Prostate gland (tissue), 2 donors: Measurements from ENCODE around the gene STARD3NL. TPM values are rescaled to one million over a fixed set of nuclear protein-coding genes. Genes with fewer than 3 reads are reported as not detected.

ENCODE experiments used
- DNase-seq: peaks from one replicate; pipeline ENCODE4 v3.0.0-alpha.2; 2019; ENCODE audit warnings: low spot score
- H3K27ac ChIP-seq, 2 donors: fragments of 200-600 bp; sonication (generic); 2 replicates each; pipeline ENCODE4 v1.5.1; 2017 to 2019
- H3K27me3 ChIP-seq: fragments of 200-600 bp; sonication (generic); replicated peaks from 2 replicates; pipeline ENCODE4 v1.5.1; 2019; ENCODE audit not compliant: insufficient read depth
- H3K36me3 ChIP-seq, 2 donors: fragments of 200-600 bp; sonication (generic); 1 replicate in 1 of 2; 2 replicates in 1 of 2; pipeline versions ENCODE4 v1.5.1 to v1.8.1; 2017 to 2019
- H3K4me1 ChIP-seq: fragments of 200-600 bp; sonication (generic); replicated peaks from 2 replicates; pipeline ENCODE4 v1.5.1; 2019
- H3K4me3 ChIP-seq, 2 donors: fragments of 200-600 bp; sonication (generic); 2 replicates each; pipeline ENCODE4 v1.5.1; 2017 to 2019
- H3K9me3 ChIP-seq: fragments of 200-600 bp; sonication (generic); 2 replicates; pipeline ENCODE4 v1.5.1; 2017
- POLR2A ChIP-seq: fragments of 450-650 bp; IDR thresholded peaks from one replicate; pipeline ENCODE4 v1.6.1; 2016; ENCODE audit warnings: antibody characterized with exemption, mild to moderate bottlenecking
- POLR2AphosphoS5 ChIP-seq: sonication (generic); formaldehyde crosslinking; IDR thresholded peaks from one replicate; pipeline ENCODE4 v1.6.1; 2017; ENCODE audit warnings: antibody characterized with exemption
- WGBS: methylation state at CpG from one replicate; pipeline ENCODE4 v1.1.5; 2018; 5-methylcytosine and 5-hydroxymethylcytosine counted together
- intact Hi-C: fragments of 100-400 bp; cut with DNase I; formaldehyde crosslinking; loops from one replicate; pipeline ENCODE4 v1.14.2; 2022
- total RNA-seq, 2 donors: library from RNA; depleted of rRNA; stranded (reverse); fragments of >200 nt; gene quantifications; one replicate each; pipeline ENCODE4 v1.1.0, GENCODE V29; 2016
- TF ChIP-seq, protein P1 (sequence below), 4 experiments: fragments of 200-600 bp in 2 of 4; fragments of 450-650 bp in 2 of 4; sonication (generic) in 2 of 4; IDR thresholded peaks; 1 replicate in 3 of 4; 2 replicates in 1 of 4; pipeline ENCODE4 v1.5.1; 2016 to 2019; ENCODE audit warnings: antibody characterized with exemption in 4 of 4, mild to moderate bottlenecking in 2 of 4, moderate library complexity in 2 of 4

The STARD3NL gene
- total RNA-seq, 2 donors from 2014 or later, result 49.0 to 78.3 TPM

DNA sequence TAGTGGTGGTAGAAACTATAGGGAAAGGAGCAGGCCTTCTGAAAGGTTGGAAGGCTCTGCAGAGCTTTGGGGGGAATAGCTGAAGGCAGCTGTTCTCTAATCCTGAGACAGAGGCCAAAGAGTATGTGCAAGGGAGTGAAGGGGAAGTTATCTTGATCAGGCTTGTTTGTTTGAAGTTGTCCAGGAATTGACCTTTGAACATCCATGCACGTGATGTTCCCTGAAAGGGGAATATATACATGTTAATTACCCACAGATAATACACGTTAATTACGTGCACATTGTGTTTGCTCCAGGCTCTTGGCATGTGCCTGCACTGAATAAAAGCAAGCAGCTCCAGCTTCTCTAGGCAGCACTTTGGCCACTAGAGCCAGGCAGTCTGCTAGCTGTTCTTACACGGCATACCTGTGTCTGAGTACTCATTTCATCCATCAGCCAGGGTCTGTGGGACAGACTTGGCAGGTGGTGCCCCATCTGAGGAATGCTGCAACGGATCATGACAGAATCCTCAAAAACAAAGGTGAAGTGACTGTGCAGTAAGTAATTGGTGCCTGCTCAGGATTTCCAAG lies 18.0 kb upstream of the STARD3NL start:
- TF ChIP-seq, protein P1, sequence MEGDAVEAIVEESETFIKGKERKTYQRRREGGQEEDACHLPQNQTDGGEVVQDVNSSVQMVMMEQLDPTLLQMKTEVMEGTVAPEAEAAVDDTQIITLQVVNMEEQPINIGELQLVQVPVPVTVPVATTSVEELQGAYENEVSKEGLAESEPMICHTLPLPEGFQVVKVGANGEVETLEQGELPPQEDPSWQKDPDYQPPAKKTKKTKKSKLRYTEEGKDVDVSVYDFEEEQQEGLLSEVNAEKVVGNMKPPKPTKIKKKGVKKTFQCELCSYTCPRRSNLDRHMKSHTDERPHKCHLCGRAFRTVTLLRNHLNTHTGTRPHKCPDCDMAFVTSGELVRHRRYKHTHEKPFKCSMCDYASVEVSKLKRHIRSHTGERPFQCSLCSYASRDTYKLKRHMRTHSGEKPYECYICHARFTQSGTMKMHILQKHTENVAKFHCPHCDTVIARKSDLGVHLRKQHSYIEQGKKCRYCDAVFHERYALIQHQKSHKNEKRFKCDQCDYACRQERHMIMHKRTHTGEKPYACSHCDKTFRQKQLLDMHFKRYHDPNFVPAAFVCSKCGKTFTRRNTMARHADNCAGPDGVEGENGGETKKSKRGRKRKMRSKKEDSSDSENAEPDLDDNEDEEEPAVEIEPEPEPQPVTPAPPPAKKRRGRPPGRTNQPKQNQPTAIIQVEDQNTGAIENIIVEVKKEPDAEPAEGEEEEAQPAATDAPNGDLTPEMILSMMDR (IDR thresholded peaks at IDR 0.05), result no peak
- TF ChIP-seq POLR2AphosphoS5 (no peak), POLR2A (no peak)
- no peak for DNase-seq
- 60% methylated on average over 5 of the region's 5 CpGs for WGBS
- no peaks in the 10 kb centered on the region for H3K36me3 ChIP-seq
- H3K27ac ChIP-seq, result no peak overlapping the region
- H3K9me3 ChIP-seq, result no peaks in the 10 kb centered on the region
- no peaks in the 10 kb centered on the region for H3K27me3 ChIP-seq
- H3K4me3 ChIP-seq, result no peak overlapping the region
- intact Hi-C loops, result no loop called here
- H3K4me1 ChIP-seq, result no peaks in the 10 kb centered on the region

DNA sequence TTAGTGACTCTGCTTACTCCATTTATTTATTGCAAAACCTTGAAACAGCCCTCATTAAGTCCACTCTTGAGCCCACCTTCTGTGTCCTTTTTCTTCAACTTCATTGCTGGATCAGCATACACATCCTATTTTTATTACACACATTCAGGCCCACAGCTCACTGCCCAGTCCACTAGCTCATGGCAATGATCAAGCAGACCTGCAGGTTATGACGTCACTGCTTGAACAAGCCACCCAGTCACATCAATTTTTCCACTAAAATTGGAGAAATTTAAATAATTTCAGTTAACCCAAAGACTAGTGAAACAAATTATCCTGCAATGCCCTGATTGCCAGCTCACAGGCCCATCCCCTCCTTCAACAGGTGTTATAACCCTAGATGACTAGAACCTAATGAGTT lies 16.0 kb upstream of the STARD3NL start:
- intact Hi-C loops, result no loop called here

DNA sequence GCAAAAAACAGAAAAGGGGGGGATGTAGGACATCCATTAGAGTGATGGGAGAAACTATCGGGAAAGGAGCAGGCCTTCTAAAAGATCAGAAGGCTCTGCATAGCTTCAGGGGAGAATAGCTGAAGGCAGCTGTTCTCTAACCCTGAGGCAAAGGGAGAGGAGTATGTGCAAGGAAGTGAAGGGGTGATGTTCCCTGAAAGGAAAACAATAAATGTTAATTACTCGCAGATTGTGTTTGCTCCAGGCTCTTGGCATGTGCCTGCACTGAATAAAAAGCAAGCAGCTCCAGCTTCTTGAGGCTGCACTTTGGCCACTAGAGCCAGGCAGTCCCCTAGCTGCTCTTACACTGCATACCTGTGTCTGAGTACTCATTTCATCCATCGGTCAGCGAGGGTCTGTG lies 14.4 kb upstream of the STARD3NL start:
- H3K36me3 ChIP-seq, result no peaks in the 10 kb centered on the region
- H3K4me1 ChIP-seq, result no peaks in the 10 kb centered on the region
- intact Hi-C loops, result no loop called here
- H3K9me3 ChIP-seq, result no peaks in the 10 kb centered on the region
- TF ChIP-seq POLR2A (no peak), POLR2AphosphoS5 (no peak)
- TF ChIP-seq, protein P1 (IDR thresholded peaks at IDR 0.05), result no peak
- WGBS, result 92% methylated on average over 4 of the region's 4 CpGs
- H3K4me3 ChIP-seq, result no peak overlapping the region
- no peak for DNase-seq
- H3K27me3 ChIP-seq, result no peaks in the 10 kb centered on the region
- H3K27ac ChIP-seq, result no peak overlapping the region

More for the DNA sequence above, 16.0 kb upstream of the STARD3NL start:
- no peaks in the 10 kb centered on the region for H3K27me3 ChIP-seq
- H3K4me1 ChIP-seq, result no peaks in the 10 kb centered on the region
- DNase-seq, result no peak
- H3K27ac ChIP-seq, result no peak overlapping the region
- H3K4me3 ChIP-seq, result no peak overlapping the region
- H3K36me3 ChIP-seq, result no peaks in the 10 kb centered on the region
- H3K9me3 ChIP-seq, result no peaks in the 10 kb centered on the region
- TF ChIP-seq POLR2A (no peak), POLR2AphosphoS5 (no peak)
- TF ChIP-seq, protein P1 (IDR thresholded peaks at IDR 0.05), result no peak
- WGBS, result 88% methylated on average over 1 of the region's 1 CpG

DNA sequence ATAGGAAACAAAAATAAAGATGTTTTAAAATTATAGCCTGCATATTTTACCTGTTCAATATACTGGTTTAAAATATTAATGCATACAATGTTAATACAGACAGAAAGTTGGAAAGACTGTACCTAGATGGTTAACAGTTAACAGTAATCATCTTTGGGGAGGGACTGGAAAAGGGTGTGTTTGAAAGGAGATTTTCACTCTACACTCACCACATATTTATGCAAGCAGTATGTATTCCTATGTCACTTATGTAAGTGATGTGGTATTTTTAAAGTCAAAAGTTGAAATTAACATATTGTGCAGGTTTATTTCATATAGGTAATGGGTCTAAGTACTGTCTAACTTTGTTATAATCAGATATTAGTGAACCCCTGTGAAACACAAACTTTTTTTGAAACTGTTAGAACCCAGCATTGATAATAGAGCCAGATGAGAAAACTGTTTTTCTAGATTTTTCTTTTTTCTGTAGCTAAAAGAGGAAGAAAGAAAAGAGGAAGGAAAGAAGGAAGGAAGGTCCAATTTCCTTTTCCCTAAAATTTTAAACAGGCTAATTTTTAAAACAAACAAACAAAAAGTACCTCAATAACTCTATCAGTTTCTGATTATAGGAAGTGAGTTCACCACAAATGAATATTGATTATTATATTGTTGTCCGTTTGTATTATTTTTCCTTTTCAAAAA lies 9.0 kb upstream of the STARD3NL start:
- no peak for DNase-seq
- no peaks in the 10 kb centered on the region for H3K4me1 ChIP-seq
- no peaks in the 10 kb centered on the region for H3K36me3 ChIP-seq
- no peak overlapping the region for H3K4me3 ChIP-seq
- no peak overlapping the region for H3K27ac ChIP-seq
- H3K9me3 ChIP-seq, result no peaks in the 10 kb centered on the region
- 48% methylated on average over 1 of the region's 1 CpG for WGBS
- TF ChIP-seq POLR2A (no peak), POLR2AphosphoS5 (no peak)
- TF ChIP-seq, protein P1 (IDR thresholded peaks at IDR 0.05), result no peak
- intact Hi-C loops, result no loop called here
- no peaks in the 10 kb centered on the region for H3K27me3 ChIP-seq

DNA sequence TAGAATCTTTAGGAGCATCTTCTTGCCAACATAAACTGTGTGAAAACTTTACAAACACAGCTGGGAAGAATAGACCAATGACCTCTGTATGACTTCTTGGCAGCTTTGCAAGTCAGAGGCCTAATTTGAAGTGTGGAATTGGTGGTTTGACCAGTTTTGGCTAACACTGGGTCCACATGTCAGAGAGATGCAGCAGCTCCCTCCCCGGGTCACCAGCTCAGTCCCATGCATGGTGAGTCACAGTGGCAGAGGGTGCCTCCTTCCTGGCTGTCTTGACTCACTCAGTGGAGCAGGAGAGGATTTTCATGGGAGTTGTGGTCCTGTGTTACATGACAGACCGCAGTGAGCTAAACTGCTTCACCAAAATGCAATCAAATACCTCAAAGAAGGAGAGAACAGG lies 8.2 kb upstream of the STARD3NL start:
- Histone ChIP-seq H3K36me3 (no peaks in the 10 kb centered on the region), H3K9me3 (no peaks in the 10 kb centered on the region), H3K27me3 (no peaks in the 10 kb centered on the region), H3K4me1 (no peaks in the 10 kb centered on the region), H3K4me3 (no peak overlapping the region), H3K27ac (no peak overlapping the region)
- TF ChIP-seq POLR2A (no peak), POLR2AphosphoS5 (peak; percentile 20)
- TF ChIP-seq, protein P1 (IDR thresholded peaks at IDR 0.05), result no peak
- 33% methylated on average over 2 of the region's 2 CpGs for WGBS
- peak; percentile 18 for DNase-seq
- intact Hi-C loops, result no loop called here
